GM15510 (cell line): ENCODE measurements around the gene PTPN2.

Experiments used
- POLR2A ChIP-seq: IDR thresholded peaks from 3 replicates; pipeline ENCODE4 v1.6.1; 2011; ENCODE audit warnings: borderline replicate concordance; ENCODE audit not compliant: insufficient read length; ENCODE audit errors: extremely low read depth

PTPN2 gene

DNA sequence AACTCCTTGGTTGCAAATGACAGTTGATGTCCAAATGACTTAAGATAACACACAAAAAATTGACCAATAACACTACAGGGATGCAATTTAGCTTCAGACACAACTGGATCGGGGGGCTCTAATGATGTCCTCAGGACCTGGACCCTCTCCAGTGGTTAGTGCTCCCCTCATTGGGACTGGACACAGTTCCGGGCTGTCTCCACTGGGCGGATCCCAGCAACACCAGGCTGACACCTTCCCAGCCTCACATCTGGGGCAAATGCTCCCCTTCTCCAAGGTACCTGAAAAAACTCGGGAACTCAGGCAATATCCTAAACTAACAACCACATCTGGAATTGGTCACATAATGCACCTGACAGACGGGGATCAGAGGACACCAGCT, 132.5 kb downstream of the PTPN2 start:
- no peak for TF ChIP-seq POLR2A

- TF ChIP-seq POLR2A: no peak
Observed at GRCh38 chr18:12750715-12751502, 133.1 kb downstream of the PTPN2 start.

DNA sequence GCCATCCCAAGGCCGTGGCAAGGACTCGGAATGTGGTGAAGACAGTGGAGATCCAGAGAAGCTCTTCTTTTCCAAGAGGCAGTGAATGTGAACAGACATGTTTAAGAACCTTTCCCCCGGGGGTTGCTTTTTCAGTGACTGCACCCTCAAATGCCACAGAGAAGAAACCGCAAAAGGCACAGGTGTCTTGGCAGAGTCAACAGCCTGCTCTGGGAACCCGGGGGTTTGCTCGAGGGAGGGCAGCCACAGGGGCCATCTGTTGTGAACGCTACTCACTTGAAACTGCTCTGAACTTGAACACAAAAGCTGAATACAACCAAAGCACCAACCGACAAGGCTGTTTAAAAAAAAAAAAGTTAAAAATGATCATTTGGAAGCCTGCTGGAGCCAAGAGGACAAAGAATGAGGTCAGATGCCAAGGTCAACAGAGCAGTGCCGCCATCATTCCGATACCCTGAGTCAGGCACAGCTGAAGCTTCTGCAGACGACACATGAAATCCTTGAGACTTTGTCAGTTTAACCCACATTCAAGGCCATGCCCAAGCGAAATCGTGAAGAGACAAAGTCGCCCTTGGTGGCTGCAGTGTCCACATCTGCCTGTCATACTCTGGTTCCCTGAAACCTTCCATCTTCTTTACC, 133.8 kb downstream of the PTPN2 start:
- no peak for TF ChIP-seq POLR2A

- TF ChIP-seq POLR2A: no peak
Observed at GRCh38 chr18:12749121-12749520, 134.9 kb downstream of the PTPN2 start.

GRCh38 chr18:12748671-12749070, 135.4 kb downstream of the PTPN2 start:
- no peak for TF ChIP-seq POLR2A

- no peak for TF ChIP-seq POLR2A
Observed at GRCh38 chr18:12747530-12748315, 136.3 kb downstream of the PTPN2 start.

DNA sequence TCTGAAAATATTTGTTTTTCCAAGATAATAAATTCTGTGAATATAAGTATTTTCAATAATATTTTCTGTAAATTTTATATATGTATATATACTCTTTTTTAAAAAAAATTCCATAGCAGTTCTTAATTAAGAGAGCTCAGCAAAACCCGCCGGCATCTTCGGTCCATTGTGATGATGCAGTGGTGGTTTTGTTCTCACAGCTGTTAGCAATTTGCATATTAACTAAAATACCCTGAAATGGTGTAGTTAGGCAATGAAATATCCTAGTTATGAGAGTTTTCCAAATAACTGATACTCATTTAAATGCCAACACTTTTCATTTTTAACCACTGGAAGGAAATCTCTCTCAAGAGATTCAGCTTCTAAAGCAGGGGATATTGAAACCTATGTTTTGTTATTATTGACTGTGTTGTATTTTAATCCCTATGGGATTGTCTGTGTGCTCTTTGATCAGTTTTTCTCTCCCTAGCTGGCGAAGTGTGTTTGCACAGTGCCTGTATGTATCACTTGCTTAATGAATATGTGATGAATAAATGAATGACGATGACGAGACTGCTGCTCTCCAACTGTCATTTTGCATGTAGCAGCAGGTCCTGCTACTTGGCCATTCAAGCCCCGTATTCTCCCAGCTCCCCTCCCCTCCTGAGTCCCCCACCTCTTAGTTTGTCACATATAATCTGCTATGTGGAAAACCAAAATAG, 138.8 kb downstream of the PTPN2 start:
- TF ChIP-seq POLR2A: no peak

GRCh38 chr18:12744103-12744502, 139.9 kb downstream of the PTPN2 start:
- TF ChIP-seq POLR2A: no peak

DNA sequence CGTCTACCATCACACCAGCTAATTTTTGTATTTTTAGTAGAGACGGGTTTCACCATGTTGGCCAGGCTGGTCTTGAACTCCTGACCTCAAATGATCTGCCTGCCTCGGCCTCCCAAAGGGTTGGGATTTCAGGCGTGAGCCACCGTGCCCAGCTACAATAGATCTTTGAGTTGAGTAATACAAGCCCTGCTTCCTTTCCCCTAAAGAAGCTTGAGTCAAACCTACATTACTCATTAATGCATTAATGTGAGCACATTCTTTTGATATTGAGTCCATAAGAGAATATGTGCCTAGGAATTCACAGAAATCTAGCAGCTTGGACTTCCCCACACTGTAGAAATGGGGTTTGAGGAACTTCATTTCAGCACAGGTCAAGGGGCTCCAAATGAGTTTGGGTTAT, 141.6 kb downstream of the PTPN2 start:
- no peak for TF ChIP-seq POLR2A
